CD4-positive, alpha-beta T cell (primary cell): ENCODE data around the gene CNOT6L. TPM values are rescaled to one million over a fixed set of nuclear protein-coding genes. Genes with fewer than 3 reads are reported as not detected.

Experiments
- ATAC-seq: fragments of 200-7000 bp; cut with Tn5 transposase; one replicate; pipeline ENCODE4 v1.10.0; 2022; ENCODE audit warnings: mild to moderate bottlenecking; ENCODE audit not compliant: poor library complexity
- CTCF ChIA-PET: fragments of 350-600 bp; sonication (Branson Sonifier 250); formaldehyde crosslinking; loops from one replicate; lab custom pipeline; 2021; ENCODE audit warnings: antibody characterized with exemption, inconsistent platforms; lab: Charles Lee
- POLR2A ChIA-PET: fragments of 350-600 bp; sonication (Branson Sonifier 250); formaldehyde crosslinking; loops from one replicate; lab custom pipeline; 2021; ENCODE audit warnings: antibody characterized with exemption, inconsistent platforms; lab: Charles Lee
- DNase-seq, 14 experiments: peaks; one replicate each; pipeline ENCODE4 v3.0.0-alpha.2; 2013 to 2020; ENCODE audit warnings: mixed read lengths in 2 of 14
- H3K27ac ChIP-seq, 2 donors: one replicate each; pipeline versions ENCODE4 v1.5.1 to v1.7.0; 2013; ENCODE audit warnings: low read length in 2 of 2, low read depth in 1 of 2, mild to moderate bottlenecking in 1 of 2
- H3K27me3 ChIP-seq, 2 experiments: 1 replicate in 1 of 2; 2 replicates in 1 of 2; pipeline versions ENCODE4 v1.6.1 to v1.7.0; 2013; ENCODE audit warnings: low read length in 2 of 2, control low read depth in 1 of 2, mild to moderate bottlenecking in 1 of 2, moderate library complexity in 1 of 2; ENCODE audit not compliant: insufficient read depth in 2 of 2, control insufficient read depth in 1 of 2
- H3K36me3 ChIP-seq: one replicate; pipeline ENCODE4 v1.6.1; 2013; ENCODE audit warnings: low read length, control low read depth; ENCODE audit not compliant: insufficient read depth
- H3K4me1 ChIP-seq: one replicate; pipeline ENCODE4 v1.6.1; 2013; ENCODE audit warnings: low read length, control low read depth; ENCODE audit not compliant: insufficient read depth
- H3K4me3 ChIP-seq: one replicate; pipeline ENCODE4 v1.5.1; 2013; ENCODE audit warnings: mild to moderate bottlenecking, low read length, moderate library complexity
- H3K9me3 ChIP-seq, 2 experiments: 1 replicate in 1 of 2; 2 replicates in 1 of 2; pipeline versions ENCODE4 v1.6.1 to v1.7.0; 2013; ENCODE audit warnings: low read length in 2 of 2, mild to moderate bottlenecking in 2 of 2, control low read depth in 1 of 2, moderate library complexity in 1 of 2; ENCODE audit not compliant: control insufficient read depth in 1 of 2, insufficient read depth in 1 of 2
- H3K27ac Mint-ChIP-seq: one replicate; pipeline ENCODE4 v1.8.0; 2020; ENCODE audit warnings: mixed read lengths
- H3K27me3 Mint-ChIP-seq: one replicate; pipeline ENCODE4 v1.8.0; 2021; ENCODE audit warnings: mixed read lengths
- H3K36me3 Mint-ChIP-seq: one replicate; pipeline ENCODE4 v1.8.0; 2021; ENCODE audit warnings: low read depth, mixed read lengths
- H3K4me1 Mint-ChIP-seq: one replicate; pipeline ENCODE4 v1.8.0; 2021; ENCODE audit warnings: low read depth, mixed read lengths
- H3K4me3 Mint-ChIP-seq: one replicate; pipeline ENCODE4 v1.8.0; 2020; ENCODE audit warnings: mild to moderate bottlenecking, mixed read lengths
- H3K9me3 Mint-ChIP-seq: one replicate; pipeline ENCODE4 v1.8.0; 2020; ENCODE audit warnings: mixed read lengths
- CTCF ChIP-seq: fragments of 200-600 bp; IDR thresholded peaks from one replicate; pipeline ENCODE4 v1.8.0; 2022; ENCODE audit warnings: antibody characterized with exemption, mild to moderate bottlenecking
- intact Hi-C, 2 experiments: fragments of 100-400 bp; cut with DNase I in 1 of 2; cut with micrococcal nuclease in 1 of 2; formaldehyde crosslinking; loops; one replicate each; pipeline versions ENCODE4 v1.15.1 to v1.9.0; 2023 to 2025; cut with DNase I, micrococcal nuclease
- total RNA-seq, 174 experiments: library from RNA in 2 of 174; stranded (reverse) in 2 of 174; gene quantifications; one replicate each; pipeline ENCODE4 v1.2.3 and lab custom pipeline; 2021 to 2026

Gene CNOT6L
- total RNA-seq, 2 experiments from 2014 or later: 216 to 234 TPM

DNA sequence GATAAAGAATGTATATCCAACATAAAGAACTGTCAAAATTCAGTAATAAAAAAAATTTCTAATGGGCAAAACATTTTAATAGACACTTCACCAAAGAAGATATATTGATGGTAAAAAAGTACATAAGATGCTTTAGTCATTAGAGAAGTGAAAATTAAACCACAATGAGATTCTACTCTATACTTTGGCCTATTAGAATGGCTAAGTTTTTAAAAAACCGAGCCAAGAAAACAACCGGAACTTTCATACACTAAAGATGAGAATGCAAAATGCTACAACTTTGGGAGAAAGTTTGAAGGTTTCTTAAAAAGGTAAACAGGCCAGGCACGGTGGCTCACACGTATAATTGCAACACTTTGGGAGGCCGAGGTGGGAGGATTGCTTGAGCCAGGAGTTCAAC is 20.8 kb downstream of the CNOT6L start:
- peak overlapping the region; percentile 66 for H3K4me3 Mint-ChIP-seq
- no peak for ATAC-seq
- peaks cover 6% of the 10 kb centered on the region for H3K9me3 Mint-ChIP-seq
- intact Hi-C loops: no loop called here
- Histone ChIP-seq H3K4me3 (no peak overlapping the region), H3K36me3 (peaks cover 15% of the 10 kb centered on the region), H3K4me1 (peaks cover 34% of the 10 kb centered on the region), H3K27ac (peak overlapping the region in 1 of 2 donors; percentile 11), H3K9me3 (no peaks in the 10 kb centered on the region), H3K27me3 (no peaks in the 10 kb centered on the region)
- H3K36me3 Mint-ChIP-seq: peaks cover 57% of the 10 kb centered on the region
- H3K4me1 Mint-ChIP-seq: peaks cover 94% of the 10 kb centered on the region
- POLR2A ChIA-PET: interaction anchor here (3.8 kb wide), 1 partner anchor 22 kb away, joined by 53 read pairs; the partner anchor contains the start of gene CNOT6L
- CTCF ChIA-PET: no interaction called here
- no peak for TF ChIP-seq CTCF
- no peaks in the 10 kb centered on the region for H3K27me3 Mint-ChIP-seq
- H3K27ac Mint-ChIP-seq: peak overlapping the region; percentile 77
- DNase-seq: no peak

DNA sequence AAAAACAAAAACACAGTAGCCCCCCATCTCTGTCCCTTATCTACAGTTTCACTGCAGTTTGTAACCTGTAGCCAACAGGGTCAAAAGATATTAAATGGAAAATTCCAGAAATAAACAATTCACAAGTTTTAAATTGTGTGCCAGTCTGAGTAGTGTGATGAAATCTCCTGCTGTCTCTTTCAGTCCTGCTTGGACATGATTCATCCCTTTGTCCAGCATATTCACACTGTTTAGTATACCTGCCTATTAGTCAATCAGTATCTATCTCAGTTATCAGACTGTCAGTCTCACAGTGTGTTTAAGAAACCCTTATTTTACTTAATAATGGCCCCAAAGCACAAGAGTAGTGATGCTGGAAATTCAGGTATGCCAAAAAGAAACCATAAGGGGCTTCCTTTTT is 21.9 kb downstream of the CNOT6L start:
- ChIA-PET CTCF (no interaction called here), POLR2A (no interaction called here)
- Mint-ChIP-seq H3K27me3 (no peaks in the 10 kb centered on the region), H3K9me3 (peaks cover 6% of the 10 kb centered on the region), H3K36me3 (peaks cover 58% of the 10 kb centered on the region), H3K4me3 (peak overlapping the region; percentile 7), H3K27ac (peak overlapping the region; percentile 38), H3K4me1 (peaks cover 91% of the 10 kb centered on the region)
- H3K27ac ChIP-seq: no peak overlapping the region
- ATAC-seq: no peak
- TF ChIP-seq CTCF: no peak
- no peak overlapping the region for H3K4me3 ChIP-seq
- intact Hi-C loops: no loop called here
- DNase-seq: no peak
- H3K36me3 ChIP-seq: peaks cover 15% of the 10 kb centered on the region
- no peaks in the 10 kb centered on the region for H3K9me3 ChIP-seq
- H3K27me3 ChIP-seq: no peaks in the 10 kb centered on the region
- H3K4me1 ChIP-seq: peaks cover 44% of the 10 kb centered on the region

- POLR2A ChIA-PET: interaction anchor here (1.2 to 1.4 kb wide), 2 partner anchors 25 to 67 kb away, joined by 3 to 4 read pairs; partner anchors contain the start of gene MRPL1
- H3K9me3 Mint-ChIP-seq: peaks cover 6% of the 10 kb centered on the region
- H3K27ac ChIP-seq: no peak overlapping the region
- peaks cover 61% of the 10 kb centered on the region for H3K36me3 Mint-ChIP-seq
- H3K36me3 ChIP-seq: peaks cover 19% of the 10 kb centered on the region
- peaks cover 89% of the 10 kb centered on the region for H3K4me1 Mint-ChIP-seq
- no peaks in the 10 kb centered on the region for H3K9me3 ChIP-seq
- ATAC-seq (peak; percentile 16), DNase-seq (no peak)
- H3K27me3 ChIP-seq: no peaks in the 10 kb centered on the region
- TF ChIP-seq CTCF: no peak
- intact Hi-C loops: no loop called here
- H3K27ac Mint-ChIP-seq: peak overlapping the region; percentile 68
- no peaks in the 10 kb centered on the region for H3K27me3 Mint-ChIP-seq
- H3K4me3 Mint-ChIP-seq: peak overlapping the region; percentile 57
- CTCF ChIA-PET: interaction anchor here (1.2 kb wide), 1 partner anchor 37 kb away, joined by 3 read pairs; no protein-coding TSS in a partner anchor
- H3K4me1 ChIP-seq: peaks cover 51% of the 10 kb centered on the region
- H3K4me3 ChIP-seq: no peak overlapping the region
These were observed 23.8 kb downstream of the CNOT6L start for GRCh38 chr4:77795326-77795725.
